Right lobe of liver (tissue), 4 donors: ENCODE data around the gene RTL3.

Experiments used
- CTCF ChIP-seq, 4 donors: fragments of 200-600 bp in 3 of 4; fragments of 450-650 bp in 1 of 4; IDR thresholded peaks; one replicate each; pipeline versions ENCODE4 v1.5.1 to v1.8.0; 2016 to 2022; ENCODE audit warnings: antibody characterized with exemption in 4 of 4, mild to moderate bottlenecking in 2 of 4
- POLR2A ChIP-seq: fragments of 450-650 bp; IDR thresholded peaks from one replicate; pipeline ENCODE4 v1.6.1; 2017; ENCODE audit warnings: antibody characterized with exemption, mild to moderate bottlenecking
- donor health status: DM: no; HTN: no; CAD: no.
- donor health status: DM: no; HTN: no; CAD: no.
- donor health status: DM: no; HTN: yes; CAD: no.

GRCh38 chrX:78693536-78693935 is 34.4 kb upstream of the RTL3 start:
- TF ChIP-seq POLR2A (no peak), CTCF (IDR thresholded peaks at IDR 0.05) (no peak)
